Liver (tissue), 9 donors: ENCODE results near the gene SLC27A5. TPM values are rescaled to one million over a fixed set of nuclear protein-coding genes. Genes with fewer than 3 reads are reported as not detected.

ENCODE experiments used
- DNase-seq: peaks from one replicate; pipeline ENCODE4 v3.0.0-alpha.2; 2017; ENCODE audit warnings: low spot score
- H3K27ac ChIP-seq, 2 donors: one replicate each; pipeline ENCODE4 v1.7.0; 2013; ENCODE audit warnings: inconsistent platforms in 2 of 2, low read length in 2 of 2, control low read depth in 1 of 2, low read depth in 1 of 2, mild to moderate bottlenecking in 1 of 2
- H3K27me3 ChIP-seq, 4 donors: one replicate each; pipeline versions ENCODE4 v1.6.1 to v1.7.0; 2013; ENCODE audit warnings: low read length in 3 of 4, inconsistent platforms in 1 of 4, mild to moderate bottlenecking in 1 of 4, moderate library complexity in 1 of 4; ENCODE audit not compliant: control insufficient read depth in 4 of 4, insufficient read depth in 4 of 4
- H3K36me3 ChIP-seq, 4 donors: one replicate each; pipeline versions ENCODE4 v1.6.1 to v1.7.0; 2013; ENCODE audit warnings: low read length in 3 of 4, mild to moderate bottlenecking in 3 of 4, low read depth in 1 of 4, moderate library complexity in 1 of 4; ENCODE audit not compliant: control insufficient read depth in 4 of 4, insufficient read depth in 3 of 4
- H3K4me1 ChIP-seq, 4 donors: one replicate each; pipeline versions ENCODE4 v1.6.1 to v1.7.0; 2013; ENCODE audit warnings: low read length in 3 of 4, mild to moderate bottlenecking in 3 of 4, moderate library complexity in 1 of 4; ENCODE audit not compliant: control insufficient read depth in 4 of 4, insufficient read depth in 4 of 4
- H3K4me3 ChIP-seq, 3 donors: one replicate each; pipeline versions ENCODE4 v1.6.1 to v1.7.0; 2013; ENCODE audit warnings: low read length in 3 of 3, control low read depth in 1 of 3, low read depth in 1 of 3, mild to moderate bottlenecking in 1 of 3
- H3K9ac ChIP-seq, 2 donors: one replicate each; pipeline ENCODE4 v1.7.0; 2013; ENCODE audit warnings: low read length in 2 of 2, mild to moderate bottlenecking in 2 of 2, moderate library complexity in 2 of 2, control low read depth in 1 of 2, low read depth in 1 of 2
- H3K9me3 ChIP-seq, 4 donors: one replicate each; pipeline versions ENCODE4 v1.6.1 to v1.7.0; 2013; ENCODE audit warnings: low read length in 3 of 4; ENCODE audit not compliant: control insufficient read depth in 4 of 4
- ATF3 ChIP-seq: IDR thresholded peaks from 2 replicates; pipeline ENCODE4 v1.6.1; 2016; ENCODE audit warnings: antibody characterized with exemption
- CTCF ChIP-seq: fragments of 150-350 bp; IDR thresholded peaks from 2 replicates; pipeline ENCODE4 v1.5.1; 2017; ENCODE audit warnings: improper control_type of control experiment, low read depth, low read length; ENCODE audit not compliant: missing input control
- EGR1 ChIP-seq, 2 donors: IDR thresholded peaks; 2 replicates each; pipeline ENCODE4 v1.6.1; 2016 to 2018; ENCODE audit warnings: antibody characterized with exemption in 2 of 2, low read depth in 2 of 2
- FOXA1 ChIP-seq: IDR thresholded peaks from 2 replicates; pipeline ENCODE4 v1.6.1; 2016; ENCODE audit warnings: antibody characterized with exemption
- FOXA2 ChIP-seq: IDR thresholded peaks from 2 replicates; pipeline ENCODE4 v1.6.1; 2016; ENCODE audit warnings: antibody characterized with exemption
- GABPA ChIP-seq, 2 donors: IDR thresholded peaks in 1 of 2; conservative IDR thresholded peaks in 1 of 2; 2 replicates each; pipeline ENCODE4 v1.6.1; 2016; ENCODE audit warnings: antibody characterized with exemption in 2 of 2, mild to moderate bottlenecking in 1 of 2, moderate library complexity in 1 of 2
- HNF4A ChIP-seq, 2 donors: conservative IDR thresholded peaks; 2 replicates each; pipeline ENCODE4 v1.6.1; 2016; ENCODE audit warnings: antibody characterized with exemption in 2 of 2, mild to moderate bottlenecking in 2 of 2
- HNF4G ChIP-seq: IDR thresholded peaks from 2 replicates; pipeline ENCODE4 v1.6.1; 2016; ENCODE audit warnings: antibody characterized with exemption
- JUND ChIP-seq, 2 donors: IDR thresholded peaks; 2 replicates each; pipeline ENCODE4 v1.6.1; 2016; ENCODE audit warnings: antibody characterized with exemption in 2 of 2
- MAX ChIP-seq: IDR thresholded peaks from 2 replicates; pipeline ENCODE4 v1.6.1; 2016; ENCODE audit warnings: antibody characterized with exemption
- NR2F2 ChIP-seq: IDR thresholded peaks from 2 replicates; pipeline ENCODE4 v1.6.1; 2016; ENCODE audit warnings: antibody characterized with exemption
- RAD21 ChIP-seq, 2 donors: IDR thresholded peaks; 2 replicates each; pipeline ENCODE4 v1.6.1; 2016; ENCODE audit warnings: antibody characterized with exemption in 2 of 2, mild to moderate bottlenecking in 2 of 2
- REST ChIP-seq: IDR thresholded peaks from 2 replicates; pipeline ENCODE4 v1.6.1; 2016; ENCODE audit warnings: antibody characterized with exemption, mild to moderate bottlenecking
- RXRA ChIP-seq, 2 donors: IDR thresholded peaks; 2 replicates each; pipeline ENCODE4 v1.6.1; 2017 to 2018; ENCODE audit warnings: antibody characterized with exemption in 2 of 2, mild to moderate bottlenecking in 1 of 2
- SP1 ChIP-seq: IDR thresholded peaks from 2 replicates; pipeline ENCODE4 v1.6.1; 2018; ENCODE audit warnings: antibody characterized with exemption, mild to moderate bottlenecking
- TAF1 ChIP-seq: conservative IDR thresholded peaks from 2 replicates; pipeline ENCODE4 v1.6.1; 2016; ENCODE audit warnings: antibody characterized with exemption, mild to moderate bottlenecking
- YY1 ChIP-seq: IDR thresholded peaks from 2 replicates; pipeline ENCODE4 v1.6.1; 2016; ENCODE audit warnings: antibody characterized with exemption, mild to moderate bottlenecking
- ZBTB33 ChIP-seq: IDR thresholded peaks from 2 replicates; pipeline ENCODE4 v1.6.1; 2016; ENCODE audit warnings: antibody characterized with exemption
- WGBS: extraction: QIAGEN DNeasy Blood & Tissue Kit; methylation state at CpG from one replicate; pipeline ENCODE4 v1.1.7; 2013; 5-methylcytosine and 5-hydroxymethylcytosine counted together
- polyA plus RNA-seq, 2 donors: library from polyadenylated mRNA; stranded (reverse) in 1 of 2; unstranded in 1 of 2; fragments of 200-250 nt in 1 of 2; fragments of >200 nt in 1 of 2; fragmentation: Nextera tagmentation in 1 of 2; extraction: Ambion mirVana in 1 of 2; gene quantifications; one replicate each; pipeline versions ENCODE4 v1.2.1 to v1.2.3, GENCODE V29; 2013 to 2015
- total RNA-seq, 2 donors: library from RNA; depleted of rRNA; stranded (reverse); fragments of >200 nt; gene quantifications; one replicate each; pipeline ENCODE4 v1.2.3, GENCODE V29; 2014
- donor health status: healthy.
- donor health status: healthy.
- donor health status: healthy.
- donor health status: healthy.
- donor health status: healthy.

SLC27A5 gene
- total and polyA plus RNA-seq, 4 donors, result 31.9 to 395 (median 321) TPM

- WGBS, result 87% methylated on average over 12 of the region's 12 CpGs
- H3K27ac ChIP-seq, result no peak overlapping the region
- H3K9ac ChIP-seq, result no peak overlapping the region
- peaks cover 5 to 21% (median 15%) of the 10 kb centered on the region in 4 donors for H3K4me1 ChIP-seq
- no peak for TF ChIP-seq HNF4A (conservative IDR thresholded peaks at IDR 0.05)
- TF ChIP-seq FOXA1, result no peak
- no peak for TF ChIP-seq ATF3
- no peak for TF ChIP-seq YY1
- no peak for TF ChIP-seq CTCF
- TF ChIP-seq EGR1 (IDR thresholded peaks at IDR 0.05; ENCODE audit: low read depth in 2 of 2), result no peak
- no peak for TF ChIP-seq TAF1
- no peak for TF ChIP-seq REST
- no peak for TF ChIP-seq NR2F2
- no peak for TF ChIP-seq GABPA (IDR thresholded peaks at IDR 0.05 in 1 of 2, conservative IDR thresholded peaks at IDR 0.05 in 1 of 2)
- TF ChIP-seq RAD21 (IDR thresholded peaks at IDR 0.05), result no peak
- no peak for TF ChIP-seq FOXA2
- H3K27me3 ChIP-seq, result no peaks in the 10 kb centered on the region
- H3K4me3 ChIP-seq, result no peak overlapping the region
- H3K36me3 ChIP-seq, result peaks cover 0 to 11% (median 4%) of the 10 kb centered on the region in 4 donors
- no peaks in the 10 kb centered on the region for H3K9me3 ChIP-seq
- DNase-seq, result no peak
Observed at GRCh38 chr19:58474291-58474996, 37.3 kb downstream of the SLC27A5 start.

- H3K27ac ChIP-seq, result no peak overlapping the region
- H3K4me3 ChIP-seq, result no peak overlapping the region
- no peak for DNase-seq
- H3K4me1 ChIP-seq, result peaks cover 5 to 22% (median 15%) of the 10 kb centered on the region in 4 donors
- TF ChIP-seq FOXA2 (no peak), HNF4A (conservative IDR thresholded peaks at IDR 0.05) (no peak), JUND (IDR thresholded peaks at IDR 0.05) (no peak), HNF4G (no peak), ZBTB33 (no peak), RAD21 (IDR thresholded peaks at IDR 0.05) (no peak), CTCF (no peak), MAX (no peak), RXRA (IDR thresholded peaks at IDR 0.05) (no peak), SP1 (no peak), ATF3 (no peak), TAF1 (no peak), FOXA1 (no peak)
- no peaks in the 10 kb centered on the region for H3K27me3 ChIP-seq
- no peaks in the 10 kb centered on the region for H3K9me3 ChIP-seq
- peaks cover 0 to 7% (median 4%) of the 10 kb centered on the region in 4 donors for H3K36me3 ChIP-seq
- H3K9ac ChIP-seq, result no peak overlapping the region
Observed at GRCh38 chr19:58473775-58474174, 38.0 kb downstream of the SLC27A5 start.
